Measurements from ENCODE around the gene MSANTD1.

The MSANTD1 gene

GRCh38 chr4:3233391-3234071 is 15.4 kb upstream of the MSANTD1 start:
- FAIRE-seq = no peak

GRCh38 chr4:3234171-3235029 is 14.6 kb upstream of the MSANTD1 start:
- FAIRE-seq = no peak

GRCh38 chr4:3235030-3235345 is 14.0 kb upstream of the MSANTD1 start:
- no peak for FAIRE-seq

- no peak for FAIRE-seq
Measured at GRCh38 chr4:3235581-3235980, 13.4 kb upstream of the MSANTD1 start.

GRCh38 chr4:3236326-3236878 is 12.6 kb upstream of the MSANTD1 start:
- no peak for FAIRE-seq

- FAIRE-seq = no peak
Measured at GRCh38 chr4:3237266-3237665, 11.7 kb upstream of the MSANTD1 start.

- FAIRE-seq = no peak
Measured at GRCh38 chr4:3237712-3238560, 11.0 kb upstream of the MSANTD1 start.

GRCh38 chr4:3238721-3239120 is 10.2 kb upstream of the MSANTD1 start:
- FAIRE-seq = no peak

- FAIRE-seq = no peak
Measured at GRCh38 chr4:3239303-3239702, 9.7 kb upstream of the MSANTD1 start.

GRCh38 chr4:3239998-3240920 is 8.7 kb upstream of the MSANTD1 start:
- no peak for FAIRE-seq

GRCh38 chr4:3240936-3241522 is 7.9 kb upstream of the MSANTD1 start:
- FAIRE-seq = no peak

- no peak for FAIRE-seq
Measured at GRCh38 chr4:3241898-3242524, 6.9 kb upstream of the MSANTD1 start.

GRCh38 chr4:3243136-3243780 is 5.7 kb upstream of the MSANTD1 start:
- FAIRE-seq = no peak

GRCh38 chr4:3244002-3244401 is 5.0 kb upstream of the MSANTD1 start:
- FAIRE-seq = no peak

- no peak for FAIRE-seq
Measured at GRCh38 chr4:3244747-3245146, 4.2 kb upstream of the MSANTD1 start.

- no peak for FAIRE-seq
Measured at GRCh38 chr4:3245676-3246075, 3.3 kb upstream of the MSANTD1 start.

GRCh38 chr4:3246458-3247398 is 2.2 kb upstream of the MSANTD1 start:
- no peak for FAIRE-seq

- no peak for FAIRE-seq
Measured at GRCh38 chr4:3247399-3248177, 1.4 kb upstream of the MSANTD1 start.

GRCh38 chr4:3248178-3248480 is 830 bp upstream of the MSANTD1 start:
- FAIRE-seq = no peak

Measured in colon (tissue), 2 donors.